H1 (cell line): ENCODE data around the gene CELF1. TPM values are rescaled to one million over a fixed set of nuclear protein-coding genes. Genes with fewer than 3 reads are reported as not detected.

ENCODE experiments used
- GTF2F1 ChIP-seq: IDR thresholded peaks from 2 replicates; pipeline ENCODE4 v1.6.1; 2012; ENCODE audit warnings: low read depth, low read length, improper control_type of control experiment, borderline replicate concordance
- SIN3A ChIP-seq, 2 experiments: IDR thresholded peaks in 1 of 2; conservative IDR thresholded peaks in 1 of 2; 2 replicates each; pipeline ENCODE4 v1.6.1; 2011 to 2012; ENCODE audit warnings: low read length in 2 of 2, improper control_type of control experiment in 1 of 2, low read depth in 1 of 2, mild to moderate bottlenecking in 1 of 2
- polyA plus RNA-seq, 7 experiments: library from polyadenylated mRNA; depleted of rRNA in 3 of 7; stranded (reverse) in 5 of 7; unstranded in 2 of 7; fragments of >200 nt in 5 of 7; fragments of 200-250 nt in 2 of 7; gene quantifications; 1 replicate in 5 of 7; 2 replicates in 1 of 7; 4 replicates in 1 of 7; pipeline versions ENCODE4 v1.2.1 to v1.2.3, GENCODE V29; 2011 to 2013; ENCODE audit warnings: missing spikeins in 2 of 7, mixed read lengths in 2 of 7
- total RNA-seq: library from RNA; stranded (reverse); fragmentation: NEBNext Ultra II Directional; extraction: Animal tissue kit (Norgen Biotek cat#: 25700); gene quantifications from 2 replicates; pipeline ENCODE4 v1.2.1, GENCODE V29; 2021

CELF1 gene
- total and polyA plus RNA-seq, 2 of the 8 experiments (the other 6 are each of a cell fraction or from before 2014, with no cell fraction given): 131 to 197 TPM

DNA sequence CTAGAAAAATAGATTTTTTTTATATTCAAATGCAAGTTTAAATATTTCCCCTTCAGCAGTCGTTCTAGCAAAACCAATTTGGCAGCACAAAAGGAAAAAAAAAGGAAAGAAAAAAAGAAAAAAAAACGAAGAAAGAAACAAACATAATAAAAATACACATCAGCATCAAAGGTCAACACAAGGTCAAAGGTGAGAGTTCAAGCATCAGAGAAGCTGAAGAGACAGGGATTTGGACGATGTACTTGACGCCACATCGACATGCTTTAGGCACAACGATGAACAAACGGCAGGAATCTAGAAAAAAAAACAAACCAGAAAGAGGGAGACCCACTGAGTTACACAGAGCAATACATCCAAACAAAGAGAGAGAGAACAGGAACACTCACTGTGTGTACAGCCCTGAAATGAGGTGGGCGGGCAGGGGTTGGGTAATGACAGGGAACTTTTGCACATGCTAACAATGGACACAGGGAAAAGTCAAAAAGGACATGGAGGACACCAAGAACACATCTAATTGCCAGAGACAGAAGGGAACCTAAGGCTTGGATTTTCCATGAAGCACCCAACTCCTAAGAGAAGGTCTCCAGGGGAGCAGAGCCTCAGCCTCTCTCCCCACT is 84.2 kb downstream of the CELF1 start (continued):
- TF ChIP-seq GTF2F1 (no peak), SIN3A (conservative IDR thresholded peaks at IDR 0.05 in 1 of 2, IDR thresholded peaks at IDR 0.05 in 1 of 2; ENCODE audit: low read depth in 1 of 2, low read length in 2 of 2) (no peak)
